C4-2B (cell line): ENCODE results near the gene TBC1D20.

Experiments used
- H3K27ac ChIP-seq: fragments of 450-650 bp; 2 replicates; pipeline ENCODE4 v1.5.1; 2017
- ZFX ChIP-seq: fragments of 450-650 bp; IDR thresholded peaks from 2 replicates; pipeline ENCODE4 v1.6.1; 2017
- TF ChIP-seq, protein P1 (sequence below): fragments of 450-650 bp; conservative IDR thresholded peaks from 2 replicates; pipeline ENCODE4 v1.5.1; 2017; ENCODE audit warnings: mild to moderate bottlenecking

Gene TBC1D20

GRCh38 chr20:420166-420620 is 42.1 kb downstream of the TBC1D20 start:
- H3K27ac ChIP-seq, result peak overlapping the region; percentile 82
- TF ChIP-seq ZFX, result no peak
- TF ChIP-seq, protein P1, sequence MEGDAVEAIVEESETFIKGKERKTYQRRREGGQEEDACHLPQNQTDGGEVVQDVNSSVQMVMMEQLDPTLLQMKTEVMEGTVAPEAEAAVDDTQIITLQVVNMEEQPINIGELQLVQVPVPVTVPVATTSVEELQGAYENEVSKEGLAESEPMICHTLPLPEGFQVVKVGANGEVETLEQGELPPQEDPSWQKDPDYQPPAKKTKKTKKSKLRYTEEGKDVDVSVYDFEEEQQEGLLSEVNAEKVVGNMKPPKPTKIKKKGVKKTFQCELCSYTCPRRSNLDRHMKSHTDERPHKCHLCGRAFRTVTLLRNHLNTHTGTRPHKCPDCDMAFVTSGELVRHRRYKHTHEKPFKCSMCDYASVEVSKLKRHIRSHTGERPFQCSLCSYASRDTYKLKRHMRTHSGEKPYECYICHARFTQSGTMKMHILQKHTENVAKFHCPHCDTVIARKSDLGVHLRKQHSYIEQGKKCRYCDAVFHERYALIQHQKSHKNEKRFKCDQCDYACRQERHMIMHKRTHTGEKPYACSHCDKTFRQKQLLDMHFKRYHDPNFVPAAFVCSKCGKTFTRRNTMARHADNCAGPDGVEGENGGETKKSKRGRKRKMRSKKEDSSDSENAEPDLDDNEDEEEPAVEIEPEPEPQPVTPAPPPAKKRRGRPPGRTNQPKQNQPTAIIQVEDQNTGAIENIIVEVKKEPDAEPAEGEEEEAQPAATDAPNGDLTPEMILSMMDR, result no peak

GRCh38 chr20:419556-420165 is 42.7 kb downstream of the TBC1D20 start:
- H3K27ac ChIP-seq, result peak overlapping the region; percentile 82

DNA sequence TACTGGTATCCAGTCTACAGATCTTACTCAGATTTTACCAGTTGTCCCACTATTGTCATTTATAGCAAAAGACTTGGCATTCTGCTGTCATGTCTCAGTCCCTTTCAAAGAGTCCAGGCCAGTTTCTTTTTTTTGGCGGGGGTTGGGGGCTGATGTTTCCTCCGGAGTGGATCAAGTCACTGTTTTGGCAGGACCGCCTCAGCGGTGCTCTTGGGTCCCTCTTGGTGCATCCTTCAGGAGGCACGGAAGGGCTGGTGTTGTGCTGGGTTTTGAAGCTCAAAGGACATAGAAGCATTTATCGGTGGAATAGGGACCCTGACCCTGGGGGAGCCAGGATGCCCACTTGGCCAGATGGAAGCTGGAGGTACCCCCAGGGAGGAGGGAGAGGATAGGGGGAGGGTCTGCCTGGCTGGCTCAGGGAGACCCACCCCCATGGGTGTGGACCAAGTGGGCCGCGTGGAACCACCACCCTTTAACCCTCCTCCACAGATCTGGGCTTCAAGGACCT is 43.4 kb downstream of the TBC1D20 start:
- peak overlapping the region; percentile 82 for H3K27ac ChIP-seq
- TF ChIP-seq, protein P1, result no peak
- TF ChIP-seq ZFX, result no peak

More at GRCh38 chr20:419556-420165, 42.7 kb downstream of the TBC1D20 start:
- TF ChIP-seq, protein P1, result no peak; the same call in 1 of the 2 replicates
- peak; percentile 59; the same call in 1 of the 2 replicates for TF ChIP-seq ZFX

GRCh38 chr20:417801-418342 is 44.5 kb downstream of the TBC1D20 start:
- TF ChIP-seq ZFX, result no peak
- TF ChIP-seq, protein P1, result no peak
- no peak overlapping the region for H3K27ac ChIP-seq

DNA sequence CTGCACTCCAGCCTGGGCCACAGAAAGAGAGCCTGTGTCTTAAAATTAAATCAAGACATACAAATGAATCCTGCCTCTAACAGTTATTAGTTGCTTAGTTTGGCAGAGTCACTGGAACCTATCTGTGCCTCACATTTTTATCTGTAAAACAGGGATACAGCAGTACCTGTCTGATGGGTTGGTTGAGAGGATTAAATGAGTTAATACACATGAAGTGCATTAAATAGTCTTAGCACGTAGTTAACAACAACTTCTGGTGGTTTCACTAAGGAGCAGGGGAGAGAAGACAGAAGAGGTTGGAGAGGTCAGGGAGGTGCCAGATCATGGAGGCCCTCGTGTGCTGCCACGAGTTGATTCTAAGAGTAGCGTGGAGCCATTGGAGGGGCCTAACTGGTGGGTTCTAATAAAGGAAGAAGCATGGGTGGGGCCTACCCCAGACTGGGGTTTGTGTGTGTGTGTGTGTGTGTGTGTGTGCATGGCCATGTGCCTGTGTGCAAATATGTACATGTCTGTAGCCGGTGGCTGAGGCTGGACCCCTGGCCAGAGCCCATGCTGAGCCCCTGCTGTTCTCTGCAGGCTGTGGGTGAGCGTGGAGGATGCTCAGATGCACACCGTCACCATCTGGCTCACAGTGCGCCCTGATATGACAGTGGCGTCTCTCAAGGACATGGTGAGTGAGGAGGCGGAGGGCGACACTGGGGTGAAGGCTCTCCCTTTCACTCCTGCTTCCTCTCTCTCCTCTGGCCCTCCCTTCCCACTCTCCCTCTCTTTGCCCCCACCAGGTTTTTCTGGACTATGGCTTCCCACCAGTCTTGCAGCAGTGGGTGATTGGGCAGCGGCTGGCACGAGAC is 45.2 kb downstream of the TBC1D20 start:
- H3K27ac ChIP-seq, result no peak overlapping the region
- no peak for TF ChIP-seq ZFX
- TF ChIP-seq, protein P1, result no peak

DNA sequence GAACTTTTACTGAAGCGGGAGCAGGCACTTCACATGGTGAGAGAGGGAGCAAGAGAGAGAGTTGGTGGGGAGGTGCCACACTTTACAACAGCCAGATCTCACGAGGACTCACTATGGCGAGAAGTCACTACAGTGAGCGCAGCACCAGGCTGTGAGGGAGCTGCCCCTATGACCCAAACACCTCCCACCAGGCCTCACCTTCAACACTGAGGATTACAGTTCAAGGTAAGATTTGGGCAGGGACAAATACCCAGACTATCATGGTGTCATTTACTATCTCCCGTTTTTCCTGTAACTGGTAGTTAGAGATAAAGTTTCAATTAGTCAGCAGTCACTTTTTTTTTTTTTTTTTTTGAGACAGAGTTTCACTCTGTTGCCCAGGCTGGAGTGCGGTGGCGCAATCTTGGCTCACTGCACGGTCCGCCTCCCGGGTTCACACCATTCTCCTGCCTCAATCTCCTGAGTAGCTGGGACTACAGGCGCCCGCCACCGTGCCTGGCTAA is 46.5 kb downstream of the TBC1D20 start:
- TF ChIP-seq ZFX, result no peak
- TF ChIP-seq, protein P1, result no peak
- H3K27ac ChIP-seq, result no peak overlapping the region
